ENCODE results near the gene SMAD2.

The SMAD2 gene

GRCh38 chr18:47793609-47794008, 136.8 kb downstream of the SMAD2 start:
- Histone ChIP-seq H3K27ac (ENCODE audit: low read depth, low read length) (no peak overlapping the region), H3K9ac (ENCODE audit: low read length) (no peak overlapping the region), H3K4me1 (ENCODE audit: control insufficient read depth, insufficient read depth, low read length) (peaks cover 3% of the 10 kb centered on the region), H3K27me3 (ENCODE audit: control insufficient read depth, insufficient read depth, low read length) (no peaks in the 10 kb centered on the region), H3K4me3 (ENCODE audit: low read length) (no peak overlapping the region), H3K36me3 (ENCODE audit: control insufficient read depth, insufficient read depth, low read length) (no peaks in the 10 kb centered on the region)

GRCh38 chr18:47791461-47791985, 138.9 kb downstream of the SMAD2 start:
- no peak overlapping the region for H3K4me3 ChIP-seq (ENCODE audit: low read length)

GRCh38 chr18:47790036-47790435, 140.4 kb downstream of the SMAD2 start:
- H3K27me3 ChIP-seq (ENCODE audit: control insufficient read depth, insufficient read depth, low read length): no peaks in the 10 kb centered on the region
- H3K4me1 ChIP-seq (ENCODE audit: control insufficient read depth, insufficient read depth, low read length): peaks cover 3% of the 10 kb centered on the region
- H3K4me3 ChIP-seq (ENCODE audit: low read length): no peak overlapping the region
- H3K36me3 ChIP-seq (ENCODE audit: control insufficient read depth, insufficient read depth, low read length): no peaks in the 10 kb centered on the region
- no peak overlapping the region for H3K9ac ChIP-seq (ENCODE audit: low read length)
- H3K27ac ChIP-seq (ENCODE audit: low read depth, low read length): no peak overlapping the region

More at GRCh38 chr18:47791461-47791985, 138.9 kb downstream of the SMAD2 start:
- Histone ChIP-seq H3K36me3 (ENCODE audit: control insufficient read depth, insufficient read depth, low read length) (no peaks in the 10 kb centered on the region), H3K9ac (ENCODE audit: low read length) (no peak overlapping the region), H3K27ac (ENCODE audit: low read depth, low read length) (no peak overlapping the region), H3K4me1 (ENCODE audit: control insufficient read depth, insufficient read depth, low read length) (peaks cover 3% of the 10 kb centered on the region), H3K27me3 (ENCODE audit: control insufficient read depth, insufficient read depth, low read length) (no peaks in the 10 kb centered on the region)

- Histone ChIP-seq H3K4me1 (ENCODE audit: control insufficient read depth, insufficient read depth, low read length) (no peaks in the 10 kb centered on the region), H3K9ac (ENCODE audit: low read length) (no peak overlapping the region), H3K36me3 (ENCODE audit: control insufficient read depth, insufficient read depth, low read length) (no peaks in the 10 kb centered on the region), H3K27me3 (ENCODE audit: control insufficient read depth, insufficient read depth, low read length) (no peaks in the 10 kb centered on the region), H3K27ac (ENCODE audit: low read depth, low read length) (no peak overlapping the region), H3K4me3 (ENCODE audit: low read length) (no peak overlapping the region)
Observed at GRCh38 chr18:47788621-47789020, 141.8 kb downstream of the SMAD2 start.

- Histone ChIP-seq H3K4me1 (ENCODE audit: control insufficient read depth, insufficient read depth, low read length) (no peaks in the 10 kb centered on the region), H3K27ac (ENCODE audit: low read depth, low read length) (no peak overlapping the region), H3K36me3 (ENCODE audit: control insufficient read depth, insufficient read depth, low read length) (no peaks in the 10 kb centered on the region), H3K27me3 (ENCODE audit: control insufficient read depth, insufficient read depth, low read length) (no peaks in the 10 kb centered on the region), H3K9ac (ENCODE audit: low read length) (no peak overlapping the region), H3K4me3 (ENCODE audit: low read length) (no peak overlapping the region)
Observed at GRCh38 chr18:47781561-47781960, 148.9 kb downstream of the SMAD2 start.

GRCh38 chr18:47780011-47780725, 150.3 kb downstream of the SMAD2 start:
- H3K36me3 ChIP-seq (ENCODE audit: control insufficient read depth, insufficient read depth, low read length): no peaks in the 10 kb centered on the region
- no peak overlapping the region for H3K27ac ChIP-seq (ENCODE audit: low read depth, low read length)
- H3K27me3 ChIP-seq (ENCODE audit: control insufficient read depth, insufficient read depth, low read length): no peaks in the 10 kb centered on the region
- no peak overlapping the region for H3K4me3 ChIP-seq (ENCODE audit: low read length)
- no peak overlapping the region for H3K9ac ChIP-seq (ENCODE audit: low read length)
- H3K4me1 ChIP-seq (ENCODE audit: control insufficient read depth, insufficient read depth, low read length): no peaks in the 10 kb centered on the region

GRCh38 chr18:47779381-47779780, 151.1 kb downstream of the SMAD2 start:
- Histone ChIP-seq H3K27ac (ENCODE audit: low read depth, low read length) (no peak overlapping the region), H3K4me3 (ENCODE audit: low read length) (no peak overlapping the region), H3K9ac (ENCODE audit: low read length) (no peak overlapping the region), H3K27me3 (ENCODE audit: control insufficient read depth, insufficient read depth, low read length) (no peaks in the 10 kb centered on the region), H3K4me1 (ENCODE audit: control insufficient read depth, insufficient read depth, low read length) (no peaks in the 10 kb centered on the region), H3K36me3 (ENCODE audit: control insufficient read depth, insufficient read depth, low read length) (no peaks in the 10 kb centered on the region)

GRCh38 chr18:47777626-47778025, 152.8 kb downstream of the SMAD2 start:
- Histone ChIP-seq H3K27me3 (ENCODE audit: control insufficient read depth, insufficient read depth, low read length) (no peaks in the 10 kb centered on the region), H3K4me1 (ENCODE audit: control insufficient read depth, insufficient read depth, low read length) (no peaks in the 10 kb centered on the region), H3K36me3 (ENCODE audit: control insufficient read depth, insufficient read depth, low read length) (no peaks in the 10 kb centered on the region), H3K9ac (ENCODE audit: low read length) (no peak overlapping the region), H3K27ac (ENCODE audit: low read depth, low read length) (no peak overlapping the region), H3K4me3 (ENCODE audit: low read length) (no peak overlapping the region)

GRCh38 chr18:47775961-47776360, 154.5 kb downstream of the SMAD2 start:
- Histone ChIP-seq H3K36me3 (ENCODE audit: control insufficient read depth, insufficient read depth, low read length) (no peaks in the 10 kb centered on the region), H3K27ac (ENCODE audit: low read depth, low read length) (no peak overlapping the region), H3K4me1 (ENCODE audit: control insufficient read depth, insufficient read depth, low read length) (no peaks in the 10 kb centered on the region), H3K27me3 (ENCODE audit: control insufficient read depth, insufficient read depth, low read length) (no peaks in the 10 kb centered on the region), H3K9ac (ENCODE audit: low read length) (no peak overlapping the region), H3K4me3 (ENCODE audit: low read length) (no peak overlapping the region)

GRCh38 chr18:47773931-47774330, 156.5 kb downstream of the SMAD2 start:
- H3K9ac ChIP-seq (ENCODE audit: low read length): no peak overlapping the region
- H3K36me3 ChIP-seq (ENCODE audit: control insufficient read depth, insufficient read depth, low read length): no peaks in the 10 kb centered on the region
- H3K27me3 ChIP-seq (ENCODE audit: control insufficient read depth, insufficient read depth, low read length): no peaks in the 10 kb centered on the region
- no peak overlapping the region for H3K27ac ChIP-seq (ENCODE audit: low read depth, low read length)
- H3K4me3 ChIP-seq (ENCODE audit: low read length): no peak overlapping the region
- no peaks in the 10 kb centered on the region for H3K4me1 ChIP-seq (ENCODE audit: control insufficient read depth, insufficient read depth, low read length)

GRCh38 chr18:47772374-47773248, 157.8 kb downstream of the SMAD2 start:
- Histone ChIP-seq H3K4me3 (ENCODE audit: low read length) (no peak overlapping the region), H3K27ac (ENCODE audit: low read depth, low read length) (no peak overlapping the region), H3K36me3 (ENCODE audit: control insufficient read depth, insufficient read depth, low read length) (no peaks in the 10 kb centered on the region), H3K4me1 (ENCODE audit: control insufficient read depth, insufficient read depth, low read length) (no peaks in the 10 kb centered on the region), H3K27me3 (ENCODE audit: control insufficient read depth, insufficient read depth, low read length) (no peaks in the 10 kb centered on the region), H3K9ac (ENCODE audit: low read length) (no peak overlapping the region)

- Histone ChIP-seq H3K9ac (ENCODE audit: low read length) (no peak overlapping the region), H3K27me3 (ENCODE audit: control insufficient read depth, insufficient read depth, low read length) (no peaks in the 10 kb centered on the region), H3K36me3 (ENCODE audit: control insufficient read depth, insufficient read depth, low read length) (no peaks in the 10 kb centered on the region), H3K4me1 (ENCODE audit: control insufficient read depth, insufficient read depth, low read length) (no peaks in the 10 kb centered on the region), H3K4me3 (ENCODE audit: low read length) (no peak overlapping the region), H3K27ac (ENCODE audit: low read depth, low read length) (no peak overlapping the region)
Observed at GRCh38 chr18:47771922-47772321, 158.5 kb downstream of the SMAD2 start.

All from rectal smooth muscle tissue (tissue), 1 donor.